ENCODE results near the gene NMNAT2.

Gene NMNAT2

GRCh38 chr1:183237046-183237445 is 181.1 kb downstream of the NMNAT2 start:
- DNase-seq (ENCODE audit: low read depth in 2 of 2), result no peak

GRCh38 chr1:183236158-183236725 is 181.9 kb downstream of the NMNAT2 start:
- DNase-seq (ENCODE audit: low read depth in 2 of 2), result no peak

DNA sequence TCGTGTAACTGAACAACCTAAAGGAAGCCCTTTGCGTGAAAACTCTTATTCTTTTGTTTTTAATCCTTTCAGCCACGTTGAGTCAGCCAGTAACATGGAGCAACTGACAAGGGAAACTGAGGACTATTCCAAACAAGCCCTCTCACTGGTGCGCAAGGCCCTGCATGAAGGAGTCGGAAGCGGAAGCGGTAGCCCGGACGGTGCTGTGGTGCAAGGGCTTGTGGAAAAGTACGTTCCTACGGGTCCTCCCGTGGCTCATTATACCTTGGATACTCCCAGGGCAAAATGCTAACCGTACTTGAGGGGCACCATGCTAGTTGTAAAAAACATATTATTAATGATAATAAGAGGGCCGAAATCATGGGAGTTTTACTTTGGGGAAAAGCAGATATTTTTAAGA is 182.7 kb downstream of the NMNAT2 start:
- no peak for DNase-seq (ENCODE audit: low read depth in 2 of 2)

DNA sequence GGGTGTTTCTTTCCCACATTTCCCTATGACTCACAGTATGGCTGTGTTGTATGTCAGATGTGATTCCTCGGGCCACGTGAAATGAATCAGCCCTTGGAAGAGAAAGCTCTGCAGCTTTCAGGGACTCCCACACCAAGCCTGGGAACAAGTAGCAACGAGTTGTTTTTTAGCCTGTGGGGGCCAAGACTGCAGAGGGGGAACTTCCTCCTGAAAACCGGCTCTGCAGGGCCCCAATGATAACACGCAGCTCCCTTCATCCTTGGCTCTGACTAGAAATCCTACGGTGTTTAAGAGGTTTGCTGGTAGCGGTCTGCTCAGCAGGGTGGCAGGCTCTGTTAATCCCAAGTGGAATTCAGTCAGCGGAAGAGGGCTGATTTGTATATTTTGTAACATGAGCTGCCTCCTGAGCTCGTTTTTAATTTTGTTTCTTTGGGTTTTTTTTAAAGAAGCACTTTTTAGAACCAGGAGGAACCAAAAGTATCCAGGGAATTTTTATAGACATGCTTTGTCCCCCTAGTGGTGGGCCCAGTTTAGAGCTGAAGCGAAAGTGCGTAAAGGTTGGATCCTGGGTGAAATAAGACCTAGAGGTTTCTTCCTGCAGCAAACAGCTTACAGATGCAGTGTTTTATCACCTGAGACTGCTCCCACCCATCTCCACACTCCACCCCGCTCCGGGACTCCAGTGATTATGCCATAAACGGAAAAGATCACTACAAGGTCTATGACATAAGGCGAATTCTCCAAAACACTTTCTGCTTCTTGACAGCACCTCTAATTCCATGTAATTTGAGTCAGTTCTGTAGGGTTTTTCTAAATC is 183.3 kb downstream of the NMNAT2 start:
- no peak for DNase-seq (ENCODE audit: low read depth in 2 of 2)

GRCh38 chr1:183233113-183233512 is 185.1 kb downstream of the NMNAT2 start:
- no peak for DNase-seq (ENCODE audit: low read depth in 2 of 2)

DNA sequence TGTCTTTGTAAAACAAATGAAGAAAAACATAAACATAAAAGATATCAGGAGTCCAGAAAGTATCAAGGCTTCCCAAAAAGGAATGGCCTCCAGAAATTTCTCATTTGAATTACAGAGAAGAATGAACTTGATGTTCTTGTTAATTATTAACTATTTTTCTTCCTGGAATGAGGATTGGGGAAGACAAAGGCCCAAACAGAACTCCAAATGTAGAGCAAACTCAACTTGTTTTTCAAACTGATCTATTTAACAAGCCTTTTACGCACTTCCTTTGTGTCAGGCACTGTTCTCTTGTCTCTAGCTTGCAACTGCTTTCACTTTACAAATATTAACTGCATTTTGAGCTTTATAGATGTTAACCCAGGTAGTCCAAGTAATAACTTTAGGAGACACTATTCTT is 186.6 kb downstream of the NMNAT2 start:
- no peak for DNase-seq (ENCODE audit: low read depth in 2 of 2)

- no peak for DNase-seq (ENCODE audit: low read depth in 2 of 2)
Measured at GRCh38 chr1:183230413-183230812, 187.8 kb downstream of the NMNAT2 start.

DNA sequence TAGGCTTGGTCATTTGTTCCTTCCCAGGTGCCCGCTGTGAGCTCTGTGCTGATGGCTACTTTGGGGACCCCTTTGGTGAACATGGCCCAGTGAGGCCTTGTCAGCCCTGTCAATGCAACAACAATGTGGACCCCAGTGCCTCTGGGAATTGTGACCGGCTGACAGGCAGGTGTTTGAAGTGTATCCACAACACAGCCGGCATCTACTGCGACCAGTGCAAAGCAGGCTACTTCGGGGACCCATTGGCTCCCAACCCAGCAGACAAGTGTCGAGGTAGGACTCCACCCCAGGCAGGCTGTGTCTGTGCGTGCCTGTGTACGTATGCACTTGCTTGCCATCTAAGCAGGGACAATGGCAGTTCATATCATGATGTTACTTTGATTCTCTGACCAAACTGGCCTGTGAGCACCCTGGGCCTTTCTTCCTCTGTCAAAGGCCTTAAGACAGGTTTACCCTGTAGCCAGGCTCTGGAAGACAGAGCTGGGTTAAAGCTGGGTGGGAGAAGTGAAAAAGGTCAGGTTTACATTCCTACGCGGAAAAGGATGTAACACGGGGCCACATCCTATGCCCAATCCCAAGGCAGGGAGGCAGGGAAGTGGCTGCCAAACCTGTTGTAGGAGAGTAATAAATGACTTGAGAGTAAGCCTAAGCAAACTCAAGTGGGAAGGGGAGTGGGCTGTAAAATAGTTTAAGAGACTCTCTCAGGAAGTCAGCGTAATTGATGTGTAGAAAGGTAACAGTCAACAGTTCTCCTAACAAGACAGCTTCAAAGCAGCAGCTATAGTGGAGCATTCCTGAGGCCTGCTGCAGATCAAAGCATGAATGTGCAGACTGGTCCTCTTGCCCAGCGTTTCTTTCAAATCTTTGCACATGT is 189.6 kb downstream of the NMNAT2 start:
- DNase-seq (ENCODE audit: low read depth in 2 of 2), result no peak

DNA sequence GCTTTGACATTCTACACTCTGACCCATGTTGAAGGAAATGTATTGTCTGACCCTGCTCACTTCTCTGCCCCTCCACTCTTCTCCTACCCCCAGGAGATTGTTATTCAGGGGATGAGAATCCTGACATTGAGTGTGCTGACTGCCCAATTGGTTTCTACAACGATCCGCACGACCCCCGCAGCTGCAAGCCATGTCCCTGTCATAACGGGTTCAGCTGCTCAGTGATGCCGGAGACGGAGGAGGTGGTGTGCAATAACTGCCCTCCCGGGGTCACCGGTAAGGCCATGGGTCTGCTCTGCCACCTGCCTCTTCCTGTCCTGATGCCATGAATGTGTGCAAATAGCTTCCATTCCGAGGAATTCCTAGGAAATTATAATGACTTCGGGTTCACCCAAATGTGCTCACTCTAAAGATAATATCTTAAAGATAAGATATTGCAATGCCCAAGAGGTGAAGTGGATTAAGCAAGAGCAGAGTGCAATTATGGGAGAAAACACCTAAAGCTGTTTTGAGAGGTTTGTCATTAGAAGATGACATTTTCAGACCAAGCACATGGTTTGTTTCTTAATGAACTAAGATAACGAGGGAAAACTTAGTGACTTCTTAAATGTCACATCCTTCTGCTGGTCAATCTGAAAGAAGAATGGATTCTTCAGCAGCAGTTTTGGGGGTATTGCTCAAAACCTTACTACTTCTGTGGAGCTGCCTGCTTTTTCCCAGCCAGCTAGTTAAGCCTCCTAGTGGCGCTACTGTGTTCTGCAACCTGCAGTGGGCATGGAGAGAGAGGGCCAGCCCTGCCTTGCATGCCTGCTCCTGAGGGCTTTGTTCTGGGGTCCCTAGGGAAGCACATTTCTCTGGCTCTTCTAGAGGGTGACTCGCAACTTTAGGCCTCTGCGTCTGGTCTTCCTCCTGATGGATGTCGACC is 190.5 kb downstream of the NMNAT2 start:
- no peak for DNase-seq (ENCODE audit: low read depth in 2 of 2)

DNA sequence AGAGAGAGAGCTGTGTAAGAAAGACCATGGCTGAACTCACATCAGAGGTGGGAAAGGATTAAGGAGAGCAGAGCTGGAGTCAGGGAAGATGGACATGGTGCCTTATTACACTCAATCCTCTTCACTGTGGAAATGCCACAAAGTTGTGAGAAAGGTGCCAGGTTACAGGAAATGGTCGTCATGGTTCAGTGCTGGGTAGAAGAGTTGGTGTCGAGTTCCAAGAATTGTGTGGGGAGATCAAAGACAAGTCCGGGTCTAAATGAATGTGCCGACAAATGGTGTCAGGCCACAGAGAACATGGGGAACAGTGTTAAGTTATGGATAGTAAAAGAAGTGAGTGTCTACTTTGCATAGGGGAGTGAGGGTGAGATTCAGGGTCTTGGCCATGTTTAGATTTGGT is 191.2 kb downstream of the NMNAT2 start:
- DNase-seq (ENCODE audit: low read depth in 2 of 2), result no peak

GRCh38 chr1:183226361-183226760 is 191.8 kb downstream of the NMNAT2 start:
- DNase-seq (ENCODE audit: low read depth in 2 of 2), result no peak

GRCh38 chr1:183223467-183223866 is 194.7 kb downstream of the NMNAT2 start:
- DNase-seq (ENCODE audit: low read depth in 2 of 2), result no peak

- DNase-seq (ENCODE audit: low read depth in 2 of 2), result no peak
Measured at GRCh38 chr1:183222909-183223308, 195.3 kb downstream of the NMNAT2 start.

DNA sequence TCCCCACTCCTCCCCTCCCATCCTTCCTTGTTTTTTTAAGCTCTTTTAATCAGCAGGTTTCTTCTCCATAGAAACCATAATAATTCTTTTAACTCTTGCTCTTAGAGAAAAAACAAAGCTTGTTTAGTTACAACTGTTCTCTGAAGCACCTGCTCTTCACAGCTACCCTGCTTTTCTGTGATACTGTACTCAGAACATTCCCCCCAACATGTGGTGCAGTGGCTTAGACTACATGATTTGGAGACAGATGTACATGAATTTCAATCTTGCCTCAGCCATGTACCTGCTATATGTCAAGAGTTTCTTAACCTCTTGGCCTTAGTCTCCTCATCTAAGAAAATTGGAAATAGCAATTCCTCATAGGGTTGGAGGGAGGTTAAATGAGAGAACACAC is 198.6 kb downstream of the NMNAT2 start:
- DNase-seq (ENCODE audit: low read depth in 2 of 2), result no peak

DNA sequence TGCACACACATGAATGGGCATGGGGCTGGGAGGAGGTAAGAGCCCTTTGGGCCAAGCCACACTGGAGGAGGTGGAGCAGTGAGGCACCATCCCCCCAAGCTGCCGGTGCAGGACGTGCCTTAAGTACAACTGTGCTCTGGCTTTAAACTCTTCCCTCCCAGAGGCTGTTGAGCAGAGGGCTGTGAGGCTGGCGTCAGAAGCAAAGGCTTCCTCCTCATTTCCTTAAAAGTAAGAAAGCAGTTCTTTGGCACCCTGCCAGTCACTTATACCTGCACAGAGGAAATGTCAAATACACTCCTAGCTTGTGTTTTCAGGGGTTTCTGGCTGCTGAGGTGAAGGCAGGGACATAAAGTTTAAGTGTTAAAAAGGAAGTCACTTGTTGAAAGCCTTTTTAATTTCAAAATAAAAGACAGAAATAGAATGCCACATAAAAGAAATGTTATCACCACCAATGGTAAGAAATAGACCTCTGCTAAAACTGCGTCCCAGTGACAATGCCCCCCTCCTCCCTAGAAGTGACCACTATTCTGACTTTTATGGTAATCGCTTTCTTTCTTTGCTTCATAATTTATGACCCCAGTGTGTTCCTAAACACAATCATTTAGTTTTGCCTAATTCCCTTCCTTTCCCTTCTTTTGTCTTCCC is 199.1 kb downstream of the NMNAT2 start:
- DNase-seq (ENCODE audit: low read depth in 2 of 2), result peak in 1 of 2 donors; percentile 8

GRCh38 chr1:183218027-183218618 is 200.1 kb downstream of the NMNAT2 start:
- no peak for DNase-seq (ENCODE audit: low read depth in 2 of 2)

DNA sequence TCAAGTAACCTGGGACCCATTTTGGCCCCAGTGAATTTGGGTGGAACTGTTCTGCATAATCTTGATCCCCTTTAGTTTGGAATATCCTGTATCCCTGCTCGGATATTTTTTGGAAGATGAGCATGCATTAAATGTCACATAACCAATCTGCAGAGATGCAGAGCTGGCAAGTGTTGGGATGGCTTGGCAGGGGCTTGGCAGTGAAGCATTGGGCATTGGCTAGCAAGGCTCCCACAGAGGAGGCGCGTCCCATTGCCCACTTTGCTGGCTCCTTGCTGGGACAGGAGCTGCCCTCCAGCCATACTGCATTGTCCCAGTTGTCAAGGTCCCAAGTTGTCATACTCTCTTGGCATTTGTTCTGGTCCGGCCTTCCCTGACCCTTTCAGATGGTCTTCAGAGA is 202.2 kb downstream of the NMNAT2 start:
- DNase-seq (ENCODE audit: low read depth in 2 of 2), result no peak

DNA sequence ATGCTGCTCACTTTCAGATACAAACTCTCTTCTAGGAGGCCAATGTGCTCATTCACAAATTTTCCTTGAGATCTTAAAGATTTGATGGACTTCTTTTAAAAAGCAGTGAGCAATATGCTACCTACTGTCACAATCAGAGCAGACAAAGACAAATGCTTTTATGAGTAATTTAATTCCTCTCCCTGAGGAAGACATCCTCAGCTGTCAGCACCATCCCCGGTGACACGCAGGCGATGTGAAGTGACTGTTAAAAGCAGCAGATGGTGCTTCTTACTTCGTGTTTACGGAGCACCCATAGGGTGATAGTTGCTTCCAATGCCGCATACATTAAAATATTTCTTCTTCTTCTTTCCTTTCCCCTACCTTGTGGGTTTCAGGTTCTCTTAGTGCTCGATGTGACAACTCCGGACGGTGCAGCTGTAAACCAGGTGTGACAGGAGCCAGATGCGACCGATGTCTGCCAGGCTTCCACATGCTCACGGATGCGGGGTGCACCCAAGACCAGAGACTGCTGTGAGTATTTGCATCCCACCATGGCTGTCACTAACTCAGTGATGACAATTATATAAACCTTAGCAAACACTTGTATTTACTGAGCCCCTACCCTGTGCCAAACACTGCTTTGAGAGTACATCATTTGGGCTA is 203.0 kb downstream of the NMNAT2 start:
- DNase-seq (ENCODE audit: low read depth in 2 of 2), result no peak

- no peak for DNase-seq (ENCODE audit: low read depth in 2 of 2)
Measured at GRCh38 chr1:183214021-183214970, 203.9 kb downstream of the NMNAT2 start.

All from stimulated activated CD8-positive, alpha-beta memory T cell treated with anti-CD3 and anti-CD28 coated beads, Interleukin-15, amount 100 ng/mL, for 4 hours (primary cell).